MM.1S (cell line): ENCODE data around the gene TYW1.
"Not testable (repeated sequence)": the region's sequence is repeated elsewhere in the genome, so short reads cannot be mapped to it uniquely, and the experiment has no call there.

Source experiments
- DNase-seq: peaks from one replicate; pipeline ENCODE4 v3.0.0-alpha.2; 2015
- H2AFZ ChIP-seq: fragments of 300-600 bp; sonication (generic); 2 replicates; pipeline ENCODE4 v1.6.0; 2016; ENCODE audit warnings: antibody characterized with exemption, low read length
- H3F3A ChIP-seq: fragments of 300-600 bp; sonication (generic); 2 replicates; pipeline ENCODE4 v1.6.1; 2016; ENCODE audit warnings: mild to moderate bottlenecking, antibody characterized with exemption, low read length, moderate library complexity, mixed read lengths; ENCODE audit not compliant: insufficient read depth
- H3K27ac ChIP-seq: fragments of 300-600 bp; sonication (generic); 2 replicates; pipeline ENCODE4 v1.5.1; 2016; ENCODE audit warnings: mild to moderate bottlenecking, low read length
- H3K27me3 ChIP-seq: fragments of 300-600 bp; sonication (generic); replicated peaks from 2 replicates; pipeline ENCODE4 v1.6.0; 2016; ENCODE audit warnings: low read length; ENCODE audit not compliant: insufficient read depth
- H3K36me3 ChIP-seq: fragments of 300-600 bp; sonication (generic); replicated peaks from 2 replicates; pipeline ENCODE4 v1.6.1; 2016; ENCODE audit warnings: mild to moderate bottlenecking, low read length, mixed read lengths; ENCODE audit not compliant: insufficient read depth
- H3K4me1 ChIP-seq: fragments of 300-600 bp; sonication (generic); 2 replicates; pipeline ENCODE4 v1.6.1; 2016; ENCODE audit warnings: low read length, mixed read lengths
- H3K4me2 ChIP-seq: fragments of 300-600 bp; sonication (generic); 2 replicates; pipeline ENCODE4 v1.6.0; 2016; ENCODE audit warnings: low read depth, low read length
- H3K4me3 ChIP-seq: fragments of 300-600 bp; sonication (generic); 2 replicates; pipeline ENCODE4 v1.5.1; 2016; ENCODE audit warnings: low read length, mixed read lengths
- H3K79me2 ChIP-seq: fragments of 300-600 bp; sonication (generic); 2 replicates; pipeline ENCODE4 v1.6.1; 2016; ENCODE audit warnings: mixed run types, low read length, mixed read lengths
- H3K9ac ChIP-seq: fragments of 300-600 bp; sonication (generic); 2 replicates; pipeline ENCODE4 v1.6.1; 2016; ENCODE audit warnings: low read length, mixed read lengths
- H3K9me2 ChIP-seq: fragments of 300-600 bp; sonication (generic); replicated peaks from 2 replicates; pipeline ENCODE4 v1.6.1; 2016; ENCODE audit warnings: mild to moderate bottlenecking, low read length, mixed read lengths; ENCODE audit not compliant: insufficient read depth
- H3K9me3 ChIP-seq: fragments of 300-600 bp; sonication (generic); replicated peaks from 2 replicates; pipeline ENCODE4 v1.6.1; 2016; ENCODE audit warnings: mild to moderate bottlenecking, low read length, mixed read lengths; ENCODE audit not compliant: insufficient read depth
- H4K20me1 ChIP-seq: fragments of 300-600 bp; sonication (generic); 2 replicates; pipeline ENCODE4 v1.6.1; 2016; ENCODE audit warnings: mild to moderate bottlenecking, low read length, moderate library complexity, mixed read lengths; ENCODE audit not compliant: insufficient read depth
- CTCF ChIP-seq: fragments of 300-600 bp; sonication (generic); IDR thresholded peaks from 2 replicates; pipeline ENCODE4 v1.5.1; 2016; ENCODE audit warnings: antibody characterized with exemption, low read length, mixed read lengths
- EZH2 ChIP-seq: fragments of 300-600 bp; sonication (generic); optimal IDR thresholded peaks from 2 replicates; pipeline ENCODE3; 2017; ENCODE audit warnings: low read depth, mild to moderate bottlenecking, antibody characterized with exemption, low read length, mixed read lengths
- EZH2phosphoT487 ChIP-seq: fragments of 300-600 bp; sonication (generic); IDR thresholded peaks from 2 replicates; pipeline ENCODE4 v1.6.1; 2018; ENCODE audit warnings: antibody characterized with exemption, low read length

Gene TYW1

GRCh38 chr7:67022511-67022910, 25.9 kb downstream of the TYW1 start:
- H3K27ac ChIP-seq, result no peak overlapping the region
- no peaks in the 10 kb centered on the region for H3K9me3 ChIP-seq
- no peaks in the 10 kb centered on the region for H3K9me2 ChIP-seq
- no peaks in the 10 kb centered on the region for H3F3A ChIP-seq
- H3K9ac ChIP-seq, result no peak overlapping the region
- no peaks in the 10 kb centered on the region for H3K4me1 ChIP-seq
- H4K20me1 ChIP-seq, result no peaks in the 10 kb centered on the region
- H2AFZ ChIP-seq, result no peak overlapping the region
- TF ChIP-seq EZH2 (no peak), CTCF (no peak)
- H3K4me3 ChIP-seq, result no peak overlapping the region
- DNase-seq, result no peak
- no peaks in the 10 kb centered on the region for H3K27me3 ChIP-seq
- no peak overlapping the region for H3K4me2 ChIP-seq
- no peaks in the 10 kb centered on the region; the same call in 1 of the 2 replicates for H3K36me3 ChIP-seq
- no peaks in the 10 kb centered on the region for H3K79me2 ChIP-seq

GRCh38 chr7:67025459-67025858, 28.8 kb downstream of the TYW1 start:
- H3K4me1 ChIP-seq, H3K27ac ChIP-seq, H3K9me3 ChIP-seq, H3K27me3 ChIP-seq, H3F3A ChIP-seq, H3K9me2 ChIP-seq, H3K4me2 ChIP-seq, H3K79me2 ChIP-seq, H3K36me3 ChIP-seq, DNase-seq, H2AFZ ChIP-seq, H4K20me1 ChIP-seq, H3K4me3 ChIP-seq, H3K9ac ChIP-seq: not testable (repeated sequence)

GRCh38 chr7:67031685-67032084, 35.1 kb downstream of the TYW1 start:
- H3K9me3 ChIP-seq, H2AFZ ChIP-seq, H3K36me3 ChIP-seq, H3K27ac ChIP-seq, DNase-seq, H3K9ac ChIP-seq, H3K27me3 ChIP-seq, H3K4me2 ChIP-seq, H3K4me1 ChIP-seq, H3K4me3 ChIP-seq, H3F3A ChIP-seq, H3K79me2 ChIP-seq, H4K20me1 ChIP-seq, H3K9me2 ChIP-seq: not testable (repeated sequence)

GRCh38 chr7:67033251-67033650, 36.6 kb downstream of the TYW1 start:
- TF ChIP-seq EZH2 (no peak), CTCF (no peak), EZH2phosphoT487 (no peak)
- no peak overlapping the region for H2AFZ ChIP-seq
- no peaks in the 10 kb centered on the region for H3K9me2 ChIP-seq

GRCh38 chr7:67036432-67037395, 40.1 kb downstream of the TYW1 start:
- H3K9me2 ChIP-seq, H4K20me1 ChIP-seq, H3K9ac ChIP-seq, H3K79me2 ChIP-seq, H3K4me2 ChIP-seq, H3K27me3 ChIP-seq, DNase-seq, H2AFZ ChIP-seq, H3K4me3 ChIP-seq, H3F3A ChIP-seq, H3K9me3 ChIP-seq, H3K27ac ChIP-seq, H3K36me3 ChIP-seq, H3K4me1 ChIP-seq: not testable (repeated sequence)

More at GRCh38 chr7:67033251-67033650, 36.6 kb downstream of the TYW1 start:
- Histone ChIP-seq H3K4me1 (no peaks in the 10 kb centered on the region), H3K9ac (no peak overlapping the region), H3K4me3 (no peak overlapping the region), H3K36me3 (no peaks in the 10 kb centered on the region), H3K79me2 (no peaks in the 10 kb centered on the region), H3F3A (no peaks in the 10 kb centered on the region), H3K4me2 (no peak overlapping the region), H3K27ac (no peak overlapping the region), H3K27me3 (no peaks in the 10 kb centered on the region), H4K20me1 (no peaks in the 10 kb centered on the region), H3K9me3 (no peaks in the 10 kb centered on the region)
- DNase-seq, result no peak
